ENCODE measurements around the gene SCYL3.

GRCh38 chr1:169894424-169895145, 889 bp upstream of the SCYL3 start:
- TF ChIP-seq EP300 (IDR thresholded peaks at IDR 0.05; ENCODE audit: borderline replicate concordance in 1 of 2, low read depth in 1 of 2, low read length in 1 of 2) (no peak), REST (IDR thresholded peaks at IDR 0.05; ENCODE audit: low read depth, low read length) (no peak), CTCF (IDR thresholded peaks at IDR 0.05) (no peak), FOXJ3 (CRISPR knock-in tag; IDR thresholded peaks at IDR 0.05) (no peak), TCF12 (IDR thresholded peaks at IDR 0.05) (no peak), RAD21 (IDR thresholded peaks at IDR 0.05; ENCODE audit: low read length) (no peak), EZH2phosphoT487 (IDR thresholded peaks at IDR 0.05; ENCODE audit: borderline replicate concordance, low read depth) (no peak)

All from SK-N-SH (cell line).